ENCODE data around the gene TEX19.
"Not testable (repeated sequence)": the region's sequence is repeated elsewhere in the genome, so short reads cannot be mapped to it uniquely, and the experiment has no call there.

Gene TEX19

GRCh38 chr17:82372249-82373071, 13.4 kb downstream of the TEX19 start:
- DNase-seq (ENCODE audit: low read depth): no peak
- no peak overlapping the region for H3K4me3 ChIP-seq (ENCODE audit: low read depth, low read length)
- no peak for TF ChIP-seq CTCF (IDR thresholded peaks at IDR 0.05; ENCODE audit: insufficient read depth, low read depth, low read length, missing control alignments)

- H3K4me3 ChIP-seq (ENCODE audit: low read depth, low read length); DNase-seq (ENCODE audit: low read depth): not testable (repeated sequence)
Measured at GRCh38 chr17:82373072-82373452, 14.0 kb downstream of the TEX19 start.

- no peak for TF ChIP-seq CTCF (IDR thresholded peaks at IDR 0.05; ENCODE audit: insufficient read depth, low read depth, low read length, missing control alignments)
- DNase-seq (ENCODE audit: low read depth): no peak
- H3K4me3 ChIP-seq (ENCODE audit: low read depth, low read length): no peak overlapping the region
Measured at GRCh38 chr17:82373731-82374625, 14.9 kb downstream of the TEX19 start.

GRCh38 chr17:82374626-82375331, 15.7 kb downstream of the TEX19 start:
- TF ChIP-seq CTCF (IDR thresholded peaks at IDR 0.05; ENCODE audit: insufficient read depth, low read depth, low read length, missing control alignments): no peak
- no peak overlapping the region for H3K4me3 ChIP-seq (ENCODE audit: low read depth, low read length)
- DNase-seq (ENCODE audit: low read depth): no peak

GRCh38 chr17:82375359-82376041, 16.5 kb downstream of the TEX19 start:
- no peak for TF ChIP-seq CTCF (IDR thresholded peaks at IDR 0.05; ENCODE audit: insufficient read depth, low read depth, low read length, missing control alignments)
- H3K4me3 ChIP-seq (ENCODE audit: low read depth, low read length): no peak overlapping the region
- DNase-seq (ENCODE audit: low read depth): no peak

- no peak for TF ChIP-seq CTCF (IDR thresholded peaks at IDR 0.05; ENCODE audit: insufficient read depth, low read depth, low read length, missing control alignments)
- H3K4me3 ChIP-seq (ENCODE audit: low read depth, low read length): no peak overlapping the region
- no peak for DNase-seq (ENCODE audit: low read depth)
Measured at GRCh38 chr17:82376042-82376730, 17.1 kb downstream of the TEX19 start.

- not testable (repeated sequence) for H3K4me3 ChIP-seq (ENCODE audit: low read depth, low read length); DNase-seq (ENCODE audit: low read depth)
Measured at GRCh38 chr17:82377294-82377693, 18.2 kb downstream of the TEX19 start.
